HG03469 (cell line): Measurements from ENCODE around the gene FADS1.
A peak's percentile ranks its signal among the peaks of the same experiment; 100 is the strongest.

Experiments
- ATAC-seq: cut with Tn5 transposase; IDR thresholded peaks from one replicate; pipeline ENCODE4 v1.9.1; 2021; ENCODE audit warnings: mild to moderate bottlenecking, moderate library complexity, moderate number of reproducible peaks; ENCODE audit not compliant: unreplicated experiment

Gene FADS1

GRCh38 chr11:61797263-61797944 lies 19.4 kb downstream of the FADS1 start:
- ATAC-seq: no peak

DNA sequence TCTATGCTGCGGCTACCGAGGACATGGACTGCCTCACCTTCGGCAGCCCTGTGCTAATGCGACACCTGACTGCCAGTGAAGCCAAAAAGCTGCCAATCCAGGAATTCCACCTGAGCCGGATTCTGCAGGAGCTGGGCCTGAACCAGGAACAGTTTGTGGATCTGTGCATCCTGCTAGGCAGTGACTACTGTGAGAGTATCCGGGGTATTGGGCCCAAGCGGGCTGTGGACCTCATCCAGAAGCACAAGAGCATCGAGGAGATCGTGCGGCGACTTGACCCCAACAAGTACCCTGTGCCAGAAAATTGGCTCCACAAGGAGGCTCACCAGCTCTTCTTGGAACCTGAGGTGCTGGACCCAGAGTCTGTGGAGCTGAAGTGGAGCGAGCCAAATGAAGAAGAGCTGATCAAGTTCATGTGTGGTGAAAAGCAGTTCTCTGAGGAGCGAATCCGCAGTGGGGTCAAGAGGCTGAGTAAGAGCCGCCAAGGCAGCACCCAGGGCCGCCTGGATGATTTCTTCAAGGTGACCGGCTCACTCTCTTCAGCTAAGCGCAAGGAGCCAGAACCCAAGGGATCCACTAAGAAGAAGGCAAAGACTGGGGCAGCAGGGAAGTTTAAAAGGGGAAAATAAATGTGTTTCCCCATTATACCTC lies 20.8 kb downstream of the FADS1 start:
- no peak for ATAC-seq

GRCh38 chr11:61795459-61795858 lies 21.3 kb downstream of the FADS1 start:
- ATAC-seq: no peak

- no peak for ATAC-seq
Measured at GRCh38 chr11:61794579-61794978, 22.2 kb downstream of the FADS1 start.

- ATAC-seq: no peak
Measured at GRCh38 chr11:61793829-61794204, 23.0 kb downstream of the FADS1 start.

GRCh38 chr11:61793083-61793828 lies 23.5 kb downstream of the FADS1 start:
- no peak for ATAC-seq

GRCh38 chr11:61792310-61793082 lies 24.3 kb downstream of the FADS1 start, which contains the start of the genes FEN1 and TMEM258:
TSS of gene FEN1 (plus strand) at chr11:61792911. CDS start at chr11:61795362, 2,451 bp downstream.
TSS of gene TMEM258 (minus strand) at chr11:61792599. CDS start at chr11:61792558, 41 bp downstream.
- ATAC-seq: peak; percentile 65

DNA sequence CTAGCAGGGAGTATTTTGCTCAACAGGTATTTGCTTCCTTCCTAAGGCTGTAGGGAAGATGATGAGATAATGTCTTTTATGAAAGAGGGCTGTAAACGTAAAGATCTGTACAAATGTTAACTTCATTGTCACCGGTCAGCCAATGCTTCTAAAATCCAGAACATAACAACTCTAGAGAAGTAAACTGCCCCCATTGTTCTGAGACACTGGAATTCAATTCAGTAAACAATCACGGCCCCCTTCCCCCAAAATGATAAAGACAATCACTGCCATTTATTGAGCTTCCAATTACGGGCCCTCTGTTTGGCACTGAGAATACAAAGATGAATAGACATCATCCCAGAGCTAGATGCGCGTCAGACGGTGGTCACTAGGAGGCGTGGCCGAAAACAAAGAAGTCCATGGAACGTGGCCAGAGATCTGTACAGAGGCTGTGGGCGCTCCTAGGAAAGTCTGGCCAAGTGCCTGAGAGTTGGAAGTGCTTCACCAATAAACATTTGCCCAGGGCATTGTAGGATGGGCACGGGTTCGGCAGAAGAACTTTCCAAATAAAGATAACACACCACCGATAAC lies 25.0 kb downstream of the FADS1 start:
- ATAC-seq: no peak

DNA sequence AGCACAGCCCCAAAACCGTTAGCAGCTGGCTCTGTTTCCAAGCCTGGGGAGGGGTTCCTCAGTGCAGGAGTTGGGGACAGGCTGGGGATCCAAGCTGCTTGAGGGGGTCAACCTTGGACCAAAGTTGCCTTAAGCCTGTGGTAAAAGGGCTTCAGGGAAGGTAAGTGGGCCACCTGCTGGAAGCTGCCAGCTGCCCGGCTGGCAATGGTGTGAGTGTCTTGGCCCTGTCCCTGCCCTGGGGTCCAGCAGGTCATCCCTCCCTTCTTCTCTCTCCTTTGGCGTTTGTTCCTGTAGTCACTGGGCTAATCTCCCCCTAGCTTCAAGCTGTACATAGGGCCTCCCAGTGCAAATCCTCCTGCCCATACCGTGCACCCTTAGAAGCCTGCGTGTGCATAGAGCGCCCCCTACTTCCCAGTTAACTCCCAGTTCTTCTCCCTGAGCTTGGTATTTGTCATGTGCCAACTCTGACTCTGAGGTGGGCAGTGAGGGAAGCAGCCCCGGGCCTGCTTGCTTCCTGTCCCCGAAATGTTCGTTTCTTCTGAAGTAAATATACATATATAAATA lies 28.8 kb downstream of the FADS1 start:
- ATAC-seq: no peak

DNA sequence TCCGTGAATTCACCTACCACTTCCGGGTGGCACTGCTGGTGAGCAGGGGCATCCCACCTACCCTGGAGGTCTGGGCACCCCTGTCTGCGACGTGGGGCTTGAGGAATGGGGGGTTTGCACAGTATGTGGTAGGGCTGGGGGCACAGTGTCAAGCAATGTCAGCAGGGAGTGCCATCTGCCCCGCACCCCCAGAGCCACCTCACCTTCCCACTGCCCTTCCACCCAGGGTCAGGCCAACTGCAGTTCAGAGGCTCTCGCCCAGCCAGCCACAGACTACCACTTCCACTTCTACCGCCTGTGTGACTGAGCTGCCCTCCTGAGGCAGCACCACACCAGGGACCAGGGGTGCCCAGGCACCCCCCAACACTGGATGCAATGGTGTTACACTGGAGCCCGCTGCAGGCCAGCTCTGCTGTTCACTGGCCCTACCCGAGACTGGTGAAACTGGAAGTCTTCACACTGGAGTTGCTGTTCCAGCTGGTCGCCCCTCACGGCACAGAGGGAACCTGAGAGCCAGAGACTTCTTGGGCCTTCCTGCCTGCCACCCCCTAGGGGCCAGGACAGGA lies 30.9 kb downstream of the FADS1 start:
- no peak for ATAC-seq

- no peak for ATAC-seq
Measured at GRCh38 chr11:61784506-61784805, 32.3 kb downstream of the FADS1 start.

- no peak for ATAC-seq
Measured at GRCh38 chr11:61783717-61784505, 32.9 kb downstream of the FADS1 start.

- no peak for ATAC-seq
Measured at GRCh38 chr11:61782841-61783240, 34.0 kb downstream of the FADS1 start.

DNA sequence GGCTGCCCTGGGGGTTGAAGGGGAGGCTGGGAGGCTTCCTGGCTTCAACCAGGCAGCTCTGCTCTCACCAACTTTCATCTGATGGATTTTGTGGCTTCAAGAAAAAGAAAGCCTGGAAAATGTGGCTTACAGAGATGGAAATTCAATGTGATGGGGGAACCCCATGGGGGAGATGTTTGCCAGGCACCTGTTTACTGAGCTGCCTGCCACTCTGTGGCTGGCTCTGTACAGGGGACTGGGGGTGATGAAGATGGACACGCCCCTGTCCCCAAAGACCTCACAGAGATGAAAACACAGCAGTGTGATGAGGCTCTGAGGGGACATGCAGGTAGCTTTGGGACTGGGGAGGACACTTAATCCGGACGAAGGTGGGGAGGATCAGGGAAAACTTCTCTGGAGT lies 34.5 kb downstream of the FADS1 start:
- ATAC-seq: no peak

GRCh38 chr11:61781585-61781984 lies 35.2 kb downstream of the FADS1 start:
- no peak for ATAC-seq

- ATAC-seq: no peak
Measured at GRCh38 chr11:61780581-61781162, 36.1 kb downstream of the FADS1 start.

GRCh38 chr11:61779666-61780525 lies 36.9 kb downstream of the FADS1 start:
- no peak for ATAC-seq
